ENCODE measurements around the gene MAD1L1.

DNA sequence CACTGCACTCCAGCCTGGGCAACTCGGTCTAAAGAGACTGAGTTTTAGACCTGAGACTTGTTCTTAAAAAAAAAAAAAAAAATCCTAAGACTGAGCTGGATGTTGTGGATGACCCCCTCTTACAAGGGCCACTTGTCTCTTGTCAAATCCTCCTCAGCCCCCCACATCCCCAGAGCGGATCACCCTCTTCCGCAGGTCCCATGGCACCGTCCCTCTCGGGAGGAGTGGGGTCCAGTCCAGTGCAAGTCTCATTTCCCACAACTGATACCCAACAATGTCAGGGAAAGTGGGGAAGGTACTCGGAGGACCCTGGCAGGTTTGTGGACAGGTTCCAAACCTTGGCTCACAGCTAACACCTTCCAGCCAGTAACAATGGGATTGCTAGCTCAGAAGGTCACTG lies 462.4 kb downstream of the MAD1L1 start:
- TF ChIP-seq POLR2AphosphoS5 (IDR thresholded peaks at IDR 0.05) (no peak), POLR2A (IDR thresholded peaks at IDR 0.05) (no peak)
- TF ChIP-seq, protein P1, sequence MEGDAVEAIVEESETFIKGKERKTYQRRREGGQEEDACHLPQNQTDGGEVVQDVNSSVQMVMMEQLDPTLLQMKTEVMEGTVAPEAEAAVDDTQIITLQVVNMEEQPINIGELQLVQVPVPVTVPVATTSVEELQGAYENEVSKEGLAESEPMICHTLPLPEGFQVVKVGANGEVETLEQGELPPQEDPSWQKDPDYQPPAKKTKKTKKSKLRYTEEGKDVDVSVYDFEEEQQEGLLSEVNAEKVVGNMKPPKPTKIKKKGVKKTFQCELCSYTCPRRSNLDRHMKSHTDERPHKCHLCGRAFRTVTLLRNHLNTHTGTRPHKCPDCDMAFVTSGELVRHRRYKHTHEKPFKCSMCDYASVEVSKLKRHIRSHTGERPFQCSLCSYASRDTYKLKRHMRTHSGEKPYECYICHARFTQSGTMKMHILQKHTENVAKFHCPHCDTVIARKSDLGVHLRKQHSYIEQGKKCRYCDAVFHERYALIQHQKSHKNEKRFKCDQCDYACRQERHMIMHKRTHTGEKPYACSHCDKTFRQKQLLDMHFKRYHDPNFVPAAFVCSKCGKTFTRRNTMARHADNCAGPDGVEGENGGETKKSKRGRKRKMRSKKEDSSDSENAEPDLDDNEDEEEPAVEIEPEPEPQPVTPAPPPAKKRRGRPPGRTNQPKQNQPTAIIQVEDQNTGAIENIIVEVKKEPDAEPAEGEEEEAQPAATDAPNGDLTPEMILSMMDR (IDR thresholded peaks at IDR 0.05 in 8 of 11, conservative IDR thresholded peaks at IDR 0.05 in 3 of 11), result no peak
